SU-DHL-6 (cell line): ENCODE measurements around the gene SGPL1.

ENCODE experiments used
- EZH2phosphoT487 ChIP-seq: fragments of 200-600 bp; sonication (generic), shearing (Covaris generic); conservative IDR thresholded peaks from 2 replicates; pipeline ENCODE4 v1.6.1; 2018; ENCODE audit warnings: mild to moderate bottlenecking, antibody characterized with exemption, low read length, moderate library complexity, mixed read lengths
- TF ChIP-seq, protein P1 (sequence below): fragments of 200-600 bp; sonication (generic); IDR thresholded peaks from one replicate; pipeline ENCODE4 v1.5.1; 2017; ENCODE audit warnings: antibody characterized with exemption, mild to moderate bottlenecking, low read length, moderate library complexity; ENCODE audit not compliant: insufficient read depth, poor library complexity, severe bottlenecking

DNA sequence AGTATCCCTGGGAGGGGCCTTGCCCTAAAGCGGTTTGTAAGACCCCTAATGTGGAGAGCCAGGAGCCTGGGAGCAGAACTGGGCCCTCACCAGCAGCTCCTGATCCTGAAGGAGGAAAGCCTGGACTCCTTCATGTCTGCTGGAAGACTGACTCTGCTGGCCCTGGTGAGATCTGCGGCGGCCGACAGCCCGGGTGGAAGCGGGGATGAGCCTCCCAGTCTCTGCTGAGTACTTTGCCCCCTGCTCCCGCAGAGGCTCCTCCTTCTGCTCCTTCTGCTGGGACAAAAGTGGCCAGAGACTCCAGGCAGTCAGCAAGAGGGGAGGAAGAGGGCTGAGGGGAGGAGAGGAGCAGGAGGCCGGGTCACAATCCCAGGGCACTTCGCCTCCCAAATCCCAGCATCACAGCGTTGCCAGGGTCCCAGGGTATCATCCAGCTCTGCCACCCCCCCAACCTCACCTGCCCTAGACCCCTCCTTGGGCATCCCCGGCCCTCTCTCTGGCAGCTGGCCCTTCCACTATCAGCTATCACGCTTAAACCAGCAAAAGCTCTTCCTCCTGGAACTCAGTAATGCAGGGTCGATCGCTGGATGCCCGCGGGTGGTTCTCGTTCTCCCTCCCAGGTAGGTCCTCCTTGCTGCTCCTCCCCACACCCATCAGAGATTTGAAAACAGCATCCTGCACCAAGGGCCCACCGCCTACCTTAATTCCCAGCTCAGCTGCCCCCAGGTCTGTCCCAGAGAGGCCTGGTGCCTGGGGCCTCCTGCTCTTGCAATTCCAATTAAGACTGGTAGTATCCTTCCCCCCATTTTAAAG is 38.5 kb upstream of the SGPL1 start:
- TF ChIP-seq, protein P1, sequence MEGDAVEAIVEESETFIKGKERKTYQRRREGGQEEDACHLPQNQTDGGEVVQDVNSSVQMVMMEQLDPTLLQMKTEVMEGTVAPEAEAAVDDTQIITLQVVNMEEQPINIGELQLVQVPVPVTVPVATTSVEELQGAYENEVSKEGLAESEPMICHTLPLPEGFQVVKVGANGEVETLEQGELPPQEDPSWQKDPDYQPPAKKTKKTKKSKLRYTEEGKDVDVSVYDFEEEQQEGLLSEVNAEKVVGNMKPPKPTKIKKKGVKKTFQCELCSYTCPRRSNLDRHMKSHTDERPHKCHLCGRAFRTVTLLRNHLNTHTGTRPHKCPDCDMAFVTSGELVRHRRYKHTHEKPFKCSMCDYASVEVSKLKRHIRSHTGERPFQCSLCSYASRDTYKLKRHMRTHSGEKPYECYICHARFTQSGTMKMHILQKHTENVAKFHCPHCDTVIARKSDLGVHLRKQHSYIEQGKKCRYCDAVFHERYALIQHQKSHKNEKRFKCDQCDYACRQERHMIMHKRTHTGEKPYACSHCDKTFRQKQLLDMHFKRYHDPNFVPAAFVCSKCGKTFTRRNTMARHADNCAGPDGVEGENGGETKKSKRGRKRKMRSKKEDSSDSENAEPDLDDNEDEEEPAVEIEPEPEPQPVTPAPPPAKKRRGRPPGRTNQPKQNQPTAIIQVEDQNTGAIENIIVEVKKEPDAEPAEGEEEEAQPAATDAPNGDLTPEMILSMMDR, result no peak
- no peak for TF ChIP-seq EZH2phosphoT487
